ENCODE measurements around the gene CCDC93.

DNA sequence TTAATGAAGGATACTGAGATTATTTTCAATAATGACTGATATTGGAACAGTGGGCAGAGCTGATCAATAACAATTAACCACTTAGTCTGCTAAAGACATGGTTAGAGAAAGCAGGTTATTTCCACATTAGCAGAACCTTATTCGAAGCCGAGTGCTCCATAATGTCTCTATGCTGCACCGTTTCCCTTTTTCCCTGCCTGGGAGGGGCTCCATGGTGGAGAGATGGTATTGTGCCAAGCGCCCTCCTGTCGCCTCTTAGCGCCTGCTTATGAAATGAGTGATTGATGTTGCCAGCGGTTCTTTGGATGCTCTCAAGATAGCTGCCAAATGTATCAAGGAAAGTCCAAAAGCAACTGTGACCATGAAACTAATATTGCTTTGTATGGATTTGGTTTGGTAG lies 39.8 kb upstream of the CCDC93 start:
- TF ChIP-seq CTCF (IDR thresholded peaks at IDR 0.05 in 2 of 3, conservative IDR thresholded peaks at IDR 0.05 in 1 of 3; ENCODE audit: control insufficient read depth in 2 of 3, extremely low read depth in 1 of 3, insufficient read depth in 1 of 3, low read depth in 3 of 3, low read length in 3 of 3) (no peak), TARDBP (IDR thresholded peaks at IDR 0.05; ENCODE audit: borderline replicate concordance) (no peak), PML (IDR thresholded peaks at IDR 0.05; ENCODE audit: low read length) (no peak), TBL1XR1 (IDR thresholded peaks at IDR 0.05; ENCODE audit: low read depth, low read length) (no peak), KAT2A (conservative IDR thresholded peaks at IDR 0.05; ENCODE audit: control insufficient read depth, low read depth, low read length) (no peak)

Measured in GM12878 (cell line).